ENCODE measurements around the gene TBC1D2B.

Gene TBC1D2B

GRCh38 chr15:78104566-78105475, 27.3 kb upstream of the TBC1D2B start:
- no peak for DNase-seq (ENCODE audit: low spot score)
- CTCF ChIA-PET: interaction anchor here (0.6 to 1.9 kb wide), 5 partner anchors 27 to 146 kb away, joined by 3 to 8 read pairs (median 5); partner anchors contain the start of gene TBC1D2B
- POLR2A ChIA-PET (ENCODE audit: low non-redundant PET): no interaction called here
- no peak for TF ChIP-seq CTCF (conservative IDR thresholded peaks at IDR 0.05; ENCODE audit: low read depth)
- H3K27ac ChIP-seq: no peak overlapping the region

DNA sequence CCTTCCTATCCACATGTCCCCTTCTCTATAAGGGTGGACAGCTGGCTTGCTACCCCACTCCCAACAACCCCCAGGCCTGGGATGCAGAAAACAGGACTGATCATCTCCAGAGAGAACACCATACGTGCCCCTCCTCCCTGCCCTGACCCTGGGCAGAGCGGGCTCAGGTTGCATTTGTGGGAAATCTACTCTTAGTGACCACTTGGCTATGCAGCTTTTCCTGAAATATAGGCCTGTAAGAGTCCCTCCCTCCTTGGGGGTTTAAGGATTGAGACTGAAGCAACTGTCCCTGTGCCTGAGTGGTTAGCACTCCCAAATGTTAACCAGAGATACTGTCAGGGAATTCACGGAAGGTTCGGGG, 26.6 kb upstream of the TBC1D2B start:
- POLR2A ChIA-PET (ENCODE audit: low non-redundant PET): no interaction called here
- DNase-seq (ENCODE audit: low spot score): no peak
- no peak overlapping the region for H3K27ac ChIP-seq

DNA sequence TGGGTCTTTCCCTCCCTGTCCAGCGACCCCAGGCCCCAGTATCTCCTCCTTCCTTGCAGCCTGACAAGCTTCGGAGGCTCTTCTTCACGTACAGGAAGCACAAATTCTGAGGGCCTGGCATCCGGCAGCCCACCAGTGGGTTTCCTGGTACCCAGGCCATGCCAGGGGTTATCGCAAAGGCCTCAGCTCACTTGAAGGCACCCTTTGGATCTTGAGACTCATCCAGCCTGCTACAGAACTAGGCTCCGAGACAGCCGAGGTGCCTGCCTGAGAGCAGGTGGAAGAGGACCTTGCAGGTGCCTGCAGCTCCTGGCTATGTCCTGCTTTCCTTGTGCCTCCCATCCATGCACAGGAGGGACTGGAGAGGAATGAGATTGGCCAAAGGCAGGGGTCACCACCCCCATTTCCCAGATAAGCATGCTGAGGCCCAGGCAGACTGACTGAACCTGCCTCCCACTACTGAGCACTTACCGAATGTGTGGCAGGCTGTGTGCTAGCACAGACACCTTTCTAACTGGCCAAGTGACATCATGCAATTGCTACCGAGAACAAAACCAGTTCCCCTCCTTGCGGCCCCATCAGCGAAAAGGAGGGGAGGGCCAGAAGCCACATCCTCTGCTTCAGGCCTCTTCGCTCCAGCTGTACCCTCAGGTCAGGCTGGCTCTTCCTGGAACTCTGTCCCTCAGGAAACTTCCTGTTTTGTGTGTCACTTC, 26.1 kb upstream of the TBC1D2B start:
- POLR2A ChIA-PET (ENCODE audit: low non-redundant PET): no interaction called here
- no peak for TF ChIP-seq CTCF (conservative IDR thresholded peaks at IDR 0.05; ENCODE audit: low read depth)
- DNase-seq (ENCODE audit: low spot score): no peak
- CTCF ChIA-PET: interaction anchor here (0.6 to 1.9 kb wide), 4 partner anchors 75 to 144 kb away, joined by 3 to 8 read pairs (median 4); no protein-coding TSS in a partner anchor
- H3K27ac ChIP-seq: no peak overlapping the region

More for the DNA sequence above, 26.6 kb upstream of the TBC1D2B start:
- CTCF ChIA-PET: interaction anchor here (0.6 to 1.9 kb wide), 5 partner anchors 26 to 145 kb away, joined by 3 to 8 read pairs (median 5); partner anchors contain the start of gene TBC1D2B
- no peak for TF ChIP-seq CTCF (conservative IDR thresholded peaks at IDR 0.05; ENCODE audit: low read depth)

GRCh38 chr15:78102741-78103140, 25.2 kb upstream of the TBC1D2B start:
- CTCF ChIA-PET: no interaction called here
- POLR2A ChIA-PET (ENCODE audit: low non-redundant PET): no interaction called here
- H3K27ac ChIP-seq: no peak overlapping the region
- no peak for TF ChIP-seq CTCF (conservative IDR thresholded peaks at IDR 0.05; ENCODE audit: low read depth)
- DNase-seq (ENCODE audit: low spot score): no peak

GRCh38 chr15:78102211-78102610, 24.7 kb upstream of the TBC1D2B start:
- TF ChIP-seq CTCF (conservative IDR thresholded peaks at IDR 0.05; ENCODE audit: low read depth): no peak
- H3K27ac ChIP-seq: no peak overlapping the region
- ChIA-PET POLR2A (ENCODE audit: low non-redundant PET) (no interaction called here), CTCF (no interaction called here)
- DNase-seq (ENCODE audit: low spot score): no peak

- no peak for TF ChIP-seq CTCF (conservative IDR thresholded peaks at IDR 0.05; ENCODE audit: low read depth)
- POLR2A ChIA-PET (ENCODE audit: low non-redundant PET): no interaction called here
Observed at GRCh38 chr15:78101423-78102105, 24.1 kb upstream of the TBC1D2B start.

More at GRCh38 chr15:78101423-78102105, 24.1 kb upstream of the TBC1D2B start:
- CTCF ChIA-PET: interaction anchor here (0.6 to 0.8 kb wide), 3 partner anchors 12 to 91 kb away, joined by 3 to 4 read pairs (median 3); no protein-coding TSS in a partner anchor
- no peak for DNase-seq (ENCODE audit: low spot score)
- H3K27ac ChIP-seq: no peak overlapping the region

Data from RWPE1 (cell line).